ENCODE results near the gene TRPM8. TPM values are rescaled to one million over a fixed set of nuclear protein-coding genes. Genes with fewer than 3 reads are reported as not detected.

TRPM8 gene
- total RNA-seq, 6 experiments from 2014 or later: 23.9 to 99.5 (median 48.6) TPM

DNA sequence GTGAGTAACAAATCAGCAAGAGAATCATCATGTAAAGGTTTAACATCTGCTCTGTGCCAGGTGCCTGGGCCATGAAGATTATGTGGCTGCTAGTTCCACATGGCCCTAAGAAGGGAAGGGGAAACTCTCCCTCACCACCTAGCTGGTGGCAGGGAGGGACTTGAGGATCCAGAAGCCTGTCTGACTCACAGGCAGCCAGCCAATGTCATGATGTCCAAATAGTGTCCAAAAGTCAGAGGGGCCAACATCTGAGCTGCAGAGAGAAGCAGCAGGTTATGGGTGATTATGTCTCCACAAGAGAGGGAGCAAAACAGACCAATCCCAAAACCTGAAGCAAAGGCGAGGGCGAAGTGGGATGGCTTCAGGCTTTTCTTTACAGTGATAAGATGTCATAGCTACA is 71.4 kb downstream of the TRPM8 start:
- intact Hi-C loops (cut with DNase I): loop anchor here in 1 of 2 donors (10.0 kb wide), 1 partner anchor 96 kb away; no protein-coding TSS in a partner anchor

GRCh38 chr2:233989221-233989858 is 72.2 kb downstream of the TRPM8 start:
- Histone ChIP-seq H3K27me3 (no peaks in the 10 kb centered on the region), H3K9me3 (no peaks in the 10 kb centered on the region), H3K4me1 (peaks cover 0 to 29% (median 8%) of the 10 kb centered on the region in 4 donors), H3K36me3 (peaks cover 0 to 45% (median 2%) of the 10 kb centered on the region in 4 donors), H3K27ac (no peak overlapping the region), H3K4me3 (no peak overlapping the region)
- ATAC-seq: no peak
- no peak for TF ChIP-seq POLR2A (IDR thresholded peaks at IDR 0.05)
- TF ChIP-seq, protein P1, sequence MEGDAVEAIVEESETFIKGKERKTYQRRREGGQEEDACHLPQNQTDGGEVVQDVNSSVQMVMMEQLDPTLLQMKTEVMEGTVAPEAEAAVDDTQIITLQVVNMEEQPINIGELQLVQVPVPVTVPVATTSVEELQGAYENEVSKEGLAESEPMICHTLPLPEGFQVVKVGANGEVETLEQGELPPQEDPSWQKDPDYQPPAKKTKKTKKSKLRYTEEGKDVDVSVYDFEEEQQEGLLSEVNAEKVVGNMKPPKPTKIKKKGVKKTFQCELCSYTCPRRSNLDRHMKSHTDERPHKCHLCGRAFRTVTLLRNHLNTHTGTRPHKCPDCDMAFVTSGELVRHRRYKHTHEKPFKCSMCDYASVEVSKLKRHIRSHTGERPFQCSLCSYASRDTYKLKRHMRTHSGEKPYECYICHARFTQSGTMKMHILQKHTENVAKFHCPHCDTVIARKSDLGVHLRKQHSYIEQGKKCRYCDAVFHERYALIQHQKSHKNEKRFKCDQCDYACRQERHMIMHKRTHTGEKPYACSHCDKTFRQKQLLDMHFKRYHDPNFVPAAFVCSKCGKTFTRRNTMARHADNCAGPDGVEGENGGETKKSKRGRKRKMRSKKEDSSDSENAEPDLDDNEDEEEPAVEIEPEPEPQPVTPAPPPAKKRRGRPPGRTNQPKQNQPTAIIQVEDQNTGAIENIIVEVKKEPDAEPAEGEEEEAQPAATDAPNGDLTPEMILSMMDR (IDR thresholded peaks at IDR 0.05): no peak
- 73% methylated on average over 7 of the region's 13 CpGs for WGBS (ENCODE audit: insufficient coverage, low coverage, low lambda C conversion rate, missing lambda C conversion rate)
- no peak for DNase-seq
- intact Hi-C loops (cut with DNase I): loop anchor here in 1 of 2 donors (10.0 kb wide), 1 partner anchor 95 kb away; no protein-coding TSS in a partner anchor

More for the DNA sequence above, 71.4 kb downstream of the TRPM8 start:
- no peaks in the 10 kb centered on the region for H3K27me3 ChIP-seq
- H3K4me3 ChIP-seq: no peak overlapping the region
- ATAC-seq (peak; percentile 59 to 73 (median 66)), DNase-seq (peak in 1 of 3 donors; percentile 64)
- 96% methylated on average over 2 of the region's 2 CpGs for WGBS (ENCODE audit: insufficient coverage, low coverage, low lambda C conversion rate, missing lambda C conversion rate)
- TF ChIP-seq, protein P1 (IDR thresholded peaks at IDR 0.05): no peak
- TF ChIP-seq POLR2A (IDR thresholded peaks at IDR 0.05): no peak
- H3K27ac ChIP-seq: no peak overlapping the region
- H3K9me3 ChIP-seq: no peaks in the 10 kb centered on the region
- H3K36me3 ChIP-seq: peaks cover 0 to 43% (median 2%) of the 10 kb centered on the region in 4 donors
- H3K4me1 ChIP-seq: peaks cover 0 to 29% (median 8%) of the 10 kb centered on the region in 4 donors

- intact Hi-C loops (cut with DNase I): no loop called here
- Histone ChIP-seq H3K4me3 (no peak overlapping the region), H3K9me3 (no peaks in the 10 kb centered on the region), H3K27ac (no peak overlapping the region), H3K27me3 (no peaks in the 10 kb centered on the region), H3K4me1 (peaks cover 0 to 29% (median 8%) of the 10 kb centered on the region in 4 donors), H3K36me3 (peaks cover 0 to 50% (median 2%) of the 10 kb centered on the region in 4 donors)
- 40% methylated on average over 5 of the region's 6 CpGs for WGBS (ENCODE audit: insufficient coverage, low coverage, low lambda C conversion rate, missing lambda C conversion rate)
- TF ChIP-seq POLR2A (IDR thresholded peaks at IDR 0.05): no peak
- TF ChIP-seq, protein P1 (IDR thresholded peaks at IDR 0.05): no peak
- ATAC-seq (peak; percentile 67 to 83 (median 72)), DNase-seq (no peak)
These were observed 73.2 kb downstream of the TRPM8 start for GRCh38 chr2:233990261-233990798.

- DNase-seq (no peak), ATAC-seq (no peak)
- H3K36me3 ChIP-seq: peaks cover 0 to 49% (median 0%) of the 10 kb centered on the region in 4 donors
- no peak overlapping the region for H3K4me3 ChIP-seq
- TF ChIP-seq, protein P1 (IDR thresholded peaks at IDR 0.05): no peak
- TF ChIP-seq POLR2A (IDR thresholded peaks at IDR 0.05): no peak
- intact Hi-C loops (cut with DNase I): no loop called here
- peaks cover 0 to 29% (median 8%) of the 10 kb centered on the region in 4 donors for H3K4me1 ChIP-seq
- WGBS (ENCODE audit: insufficient coverage, low coverage, low lambda C conversion rate, missing lambda C conversion rate): 84% methylated on average over 6 of the region's 7 CpGs
- no peak overlapping the region for H3K27ac ChIP-seq
- H3K27me3 ChIP-seq: no peaks in the 10 kb centered on the region
- H3K9me3 ChIP-seq: no peaks in the 10 kb centered on the region
These were observed 74.0 kb downstream of the TRPM8 start for GRCh38 chr2:233991196-233991595.

All from right lobe of liver (tissue), 6 donors.